GM12878 (cell line): Measurements from ENCODE around the gene CACNA2D4. TPM values are rescaled to one million over a fixed set of nuclear protein-coding genes. Genes with fewer than 3 reads are reported as not detected.

ENCODE experiments used
- ATAC-seq: fragments of 200-7000 bp; cut with Tn5 transposase; 3 replicates; pipeline ENCODE4 v1.9.1; 2020; ENCODE audit warnings: mild to moderate bottlenecking, moderate library complexity
- BruUV-seq: library from RNA; stranded (reverse); fragments of 400-500 nt; replicated peaks from 2 replicates; lab custom pipeline; 2021; lab: Mats Ljungman, UMichigan
- CTCF ChIA-PET: fragments of 300-600 bp; sonication (Branson Sonifier 250); formaldehyde crosslinking; extraction: SDS; loops from one replicate; lab custom pipeline; 2021; ENCODE audit warnings: inconsistent platforms; lab: Yijun Ruan, JAX
- POLR2A ChIA-PET: fragments of 350-600 bp; formaldehyde crosslinking; extraction: SDS; loops from one replicate; lab custom pipeline; 2021; ENCODE audit warnings: inconsistent platforms; lab: Charles Lee
- RAD21 ChIA-PET: fragments of 300-600 bp; sonication (Branson Sonifier 250); formaldehyde crosslinking; loops from one replicate; lab custom pipeline; 2023; ENCODE audit warnings: antibody characterized with exemption; ENCODE audit not compliant: unreplicated experiment; lab: Charles Lee
- SMC1A ChIA-PET: fragments of 300-600 bp; sonication (Branson Sonifier 250); formaldehyde crosslinking; loops from one replicate; lab custom pipeline; 2023; ENCODE audit not compliant: unreplicated experiment, uncharacterized antibody; lab: Charles Lee
- DNase-seq: peaks from one replicate; pipeline ENCODE4 v3.0.0-alpha.2; 2011; ENCODE audit warnings: low read depth, low spot score
- FAIRE-seq: peaks from 3 replicates; lab custom pipeline; 2011; peaks lifted over from hg19 to GRCh38; lab: Jason Lieb, UNC
- H2AFZ ChIP-seq: 2 replicates; pipeline ENCODE4 v1.6.0; 2011; ENCODE audit warnings: low read depth, low read length, control low read depth; ENCODE audit not compliant: control insufficient read depth
- H3K27ac ChIP-seq: 2 replicates; pipeline ENCODE4 v1.5.1; 2011; ENCODE audit warnings: control low read depth; ENCODE audit not compliant: control insufficient read depth, insufficient read depth
- H3K27me3 ChIP-seq, 2 experiments: replicated peaks in 1 of 2; 2 replicates each; pipeline versions ENCODE4 v1.6.0 to v1.6.1; 2011; ENCODE audit warnings: low read length in 1 of 2; ENCODE audit not compliant: control insufficient read depth in 2 of 2, insufficient read depth in 2 of 2
- H3K36me3 ChIP-seq, 2 experiments: 2 replicates each; pipeline ENCODE4 v1.5.1; 2011; ENCODE audit warnings: low read length in 1 of 2; ENCODE audit not compliant: control insufficient read depth in 2 of 2, insufficient read depth in 2 of 2
- H3K4me1 ChIP-seq: 2 replicates; pipeline ENCODE4 v1.6.1; 2011; ENCODE audit warnings: mild to moderate bottlenecking, low read length, moderate library complexity, mixed read lengths; ENCODE audit not compliant: control insufficient read depth, insufficient read depth
- H3K4me2 ChIP-seq: 2 replicates; pipeline ENCODE4 v1.6.0; 2011; ENCODE audit warnings: control low read depth; ENCODE audit not compliant: control insufficient read depth, insufficient read depth
- H3K4me3 ChIP-seq: fragments of 200-600 bp; sonication (generic); 2 replicates; pipeline ENCODE4 v1.5.1; 2016
- H3K79me2 ChIP-seq: 2 replicates; pipeline ENCODE4 v1.6.0; 2011; ENCODE audit warnings: low read length; ENCODE audit not compliant: control insufficient read depth, insufficient read depth
- H3K9ac ChIP-seq: 2 replicates; pipeline ENCODE4 v1.8.0; 2011; ENCODE audit warnings: low read length, control low read depth, mixed read lengths; ENCODE audit not compliant: control insufficient read depth, insufficient read depth
- H3K9me3 ChIP-seq: replicated peaks from 3 replicates; pipeline ENCODE4 v1.5.1; 2011; ENCODE audit warnings: mild to moderate bottlenecking, low read length; ENCODE audit not compliant: control insufficient read depth, insufficient read depth
- H4K20me1 ChIP-seq: 2 replicates; pipeline ENCODE4 v1.6.0; 2011; ENCODE audit not compliant: control insufficient read depth, insufficient read depth
- ESRRA ChIP-seq: IDR thresholded peaks from 2 replicates; pipeline ENCODE4 v1.6.1; 2012; ENCODE audit warnings: mild to moderate bottlenecking, low read length, improper control_type of control experiment
- FOXK2 ChIP-seq: fragments of 450-650 bp; IDR thresholded peaks from 2 replicates; pipeline ENCODE4 v1.6.1; 2017; ENCODE audit warnings: mild to moderate bottlenecking, moderate library complexity
- NR2F1 ChIP-seq: fragments of 450-650 bp; conservative IDR thresholded peaks from 2 replicates; pipeline ENCODE4 v1.6.1; 2017; ENCODE audit warnings: mild to moderate bottlenecking
- RUNX3 ChIP-seq: IDR thresholded peaks from 2 replicates; pipeline ENCODE4 v1.6.1; 2012; ENCODE audit warnings: low read length, inconsistent platforms
- SMAD5 ChIP-seq: IDR thresholded peaks from 2 replicates; pipeline ENCODE4 v1.6.1; 2016; ENCODE audit warnings: antibody characterized with exemption, low read depth
- WGBS: methylation state at CpG from one replicate; pipeline ENCODE4 v1.1.6; 2016; ENCODE audit warnings: low lambda C conversion rate; ENCODE audit not compliant: insufficient replicate concordance, insufficient coverage; ENCODE audit errors: missing lambda C conversion rate; 5-methylcytosine and 5-hydroxymethylcytosine counted together
- in situ Hi-C: fragments of 300-500 bp; cut with MboI; formaldehyde crosslinking; loops from 9 replicates; pipeline ENCODE4 v1.14.3; 2018; ENCODE audit warnings: mixed read lengths
- intact Hi-C: fragments of 100-400 bp; cut with micrococcal nuclease; formaldehyde crosslinking; loops from one replicate; pipeline ENCODE4 v1.14.2; 2022; ENCODE audit not compliant: unreplicated experiment
- polyA plus RNA-seq, 11 experiments: library from polyadenylated mRNA; depleted of rRNA in 4 of 11; unstranded in 6 of 11; stranded (reverse) in 5 of 11; fragments of >200 nt; fragmentation: Nextera tagmentation in 4 of 11; fragmentation: Illumina TruSeq in 1 of 11; extraction: Ambion mirVana in 4 of 11; extraction: Trizol in 1 of 11; gene quantifications; 1 replicate in 1 of 11; 2 replicates in 10 of 11; pipeline versions ENCODE4 v1.2.1 to v1.2.3, GENCODE V29; 2011 to 2016; ENCODE audit warnings: inconsistent platforms in 2 of 11, missing spikeins in 2 of 11, low read depth in 1 of 11
- total RNA-seq, 4 experiments: library from RNA; depleted of rRNA in 3 of 4; stranded (reverse); fragments of >200 nt in 3 of 4; fragmentation: Illumina TruSeq in 1 of 4; extraction: Trizol in 1 of 4; gene quantifications; 2 replicates each; pipeline versions ENCODE4 v1.2.1 to v1.2.3, GENCODE V29; 2013 to 2021
- TF ChIP-seq, protein P1 (sequence below): fragments of 450-650 bp; formaldehyde crosslinking; IDR thresholded peaks from 2 replicates; pipeline ENCODE4 v1.4.0; 2020; ENCODE audit warnings: mild to moderate bottlenecking, moderate library complexity
- TF ChIP-seq, protein P2 (sequence below): fragments of 450-650 bp; IDR thresholded peaks from 2 replicates; pipeline ENCODE4 v1.6.1; 2017; ENCODE audit warnings: low read depth, mild to moderate bottlenecking, moderate library complexity

Gene CACNA2D4
- total and polyA plus RNA-seq, 10 of the 15 experiments (the other 5 are each of a cell fraction or from before 2014, with no cell fraction given) = 0.03 to 1.0 (median 0.65) TPM

DNA sequence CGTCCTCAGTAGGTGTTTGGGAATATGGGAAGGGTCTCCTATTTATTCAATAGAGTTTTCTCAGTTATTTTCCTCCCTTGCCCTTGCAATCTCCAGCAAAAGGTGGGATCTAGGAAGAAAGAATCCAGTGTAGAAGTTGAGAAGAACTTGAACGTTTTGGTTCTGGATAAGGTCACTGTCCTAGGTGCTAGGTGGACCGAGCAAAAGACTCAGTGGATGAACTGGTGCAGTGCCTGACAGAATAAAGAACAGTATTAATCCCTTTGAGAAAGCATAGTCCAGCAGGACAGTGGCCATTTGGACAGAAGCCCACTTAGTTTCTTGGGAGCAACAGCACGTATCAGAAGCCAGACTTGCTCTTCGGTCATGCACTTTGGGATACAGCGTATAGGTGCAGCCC, 130.7 kb downstream of the CACNA2D4 start:
- Histone ChIP-seq H3K4me2 (no peak overlapping the region), H3K36me3 (peaks cover 13% of the 10 kb centered on the region in 2 experiments), H4K20me1 (no peaks in the 10 kb centered on the region), H3K4me1 (peaks cover 3% of the 10 kb centered on the region), H3K27me3 (no peaks in the 10 kb centered on the region), H2AFZ (no peak overlapping the region), H3K27ac (no peak overlapping the region), H3K9me3 (no peaks in the 10 kb centered on the region), H3K79me2 (no peaks in the 10 kb centered on the region), H3K9ac (no peak overlapping the region), H3K4me3 (no peak overlapping the region)
- RAD21 ChIA-PET = no interaction called here
- ATAC-seq (no peak), FAIRE-seq (no peak), DNase-seq (no peak)
- CTCF ChIA-PET = interaction anchor here (1.0 to 9.5 kb wide), 3 partner anchors 111 to 153 kb away, joined by 3 to 434 read pairs (median 112); no protein-coding TSS in a partner anchor
- POLR2A ChIA-PET = no interaction called here
- intact Hi-C loops (no loop called here), in situ Hi-C loops (loop anchor here (5.0 kb wide), 1 partner anchor 140 kb away; no protein-coding TSS in a partner anchor)
- WGBS = 67% methylated on average over 6 of the region's 6 CpGs
- BruUV-seq = no TSS peak
- TF ChIP-seq NR2F1 (no peak), SMAD5 (no peak), ESRRA (no peak), RUNX3 (no peak), FOXK2 (no peak)
- TF ChIP-seq, protein P1, sequence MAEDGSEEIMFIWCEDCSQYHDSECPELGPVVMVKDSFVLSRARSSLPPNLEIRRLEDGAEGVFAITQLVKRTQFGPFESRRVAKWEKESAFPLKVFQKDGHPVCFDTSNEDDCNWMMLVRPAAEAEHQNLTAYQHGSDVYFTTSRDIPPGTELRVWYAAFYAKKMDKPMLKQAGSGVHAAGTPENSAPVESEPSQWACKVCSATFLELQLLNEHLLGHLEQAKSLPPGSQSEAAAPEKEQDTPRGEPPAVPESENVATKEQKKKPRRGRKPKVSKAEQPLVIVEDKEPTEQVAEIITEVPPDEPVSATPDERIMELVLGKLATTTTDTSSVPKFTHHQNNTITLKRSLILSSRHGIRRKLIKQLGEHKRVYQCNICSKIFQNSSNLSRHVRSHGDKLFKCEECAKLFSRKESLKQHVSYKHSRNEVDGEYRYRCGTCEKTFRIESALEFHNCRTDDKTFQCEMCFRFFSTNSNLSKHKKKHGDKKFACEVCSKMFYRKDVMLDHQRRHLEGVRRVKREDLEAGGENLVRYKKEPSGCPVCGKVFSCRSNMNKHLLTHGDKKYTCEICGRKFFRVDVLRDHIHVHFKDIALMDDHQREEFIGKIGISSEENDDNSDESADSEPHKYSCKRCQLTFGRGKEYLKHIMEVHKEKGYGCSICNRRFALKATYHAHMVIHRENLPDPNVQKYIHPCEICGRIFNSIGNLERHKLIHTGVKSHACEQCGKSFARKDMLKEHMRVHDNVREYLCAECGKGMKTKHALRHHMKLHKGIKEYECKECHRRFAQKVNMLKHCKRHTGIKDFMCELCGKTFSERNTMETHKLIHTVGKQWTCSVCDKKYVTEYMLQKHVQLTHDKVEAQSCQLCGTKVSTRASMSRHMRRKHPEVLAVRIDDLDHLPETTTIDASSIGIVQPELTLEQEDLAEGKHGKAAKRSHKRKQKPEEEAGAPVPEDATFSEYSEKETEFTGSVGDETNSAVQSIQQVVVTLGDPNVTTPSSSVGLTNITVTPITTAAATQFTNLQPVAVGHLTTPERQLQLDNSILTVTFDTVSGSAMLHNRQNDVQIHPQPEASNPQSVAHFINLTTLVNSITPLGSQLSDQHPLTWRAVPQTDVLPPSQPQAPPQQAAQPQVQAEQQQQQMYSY (CRISPR knock-in tag) = no peak
- TF ChIP-seq, protein P2, sequence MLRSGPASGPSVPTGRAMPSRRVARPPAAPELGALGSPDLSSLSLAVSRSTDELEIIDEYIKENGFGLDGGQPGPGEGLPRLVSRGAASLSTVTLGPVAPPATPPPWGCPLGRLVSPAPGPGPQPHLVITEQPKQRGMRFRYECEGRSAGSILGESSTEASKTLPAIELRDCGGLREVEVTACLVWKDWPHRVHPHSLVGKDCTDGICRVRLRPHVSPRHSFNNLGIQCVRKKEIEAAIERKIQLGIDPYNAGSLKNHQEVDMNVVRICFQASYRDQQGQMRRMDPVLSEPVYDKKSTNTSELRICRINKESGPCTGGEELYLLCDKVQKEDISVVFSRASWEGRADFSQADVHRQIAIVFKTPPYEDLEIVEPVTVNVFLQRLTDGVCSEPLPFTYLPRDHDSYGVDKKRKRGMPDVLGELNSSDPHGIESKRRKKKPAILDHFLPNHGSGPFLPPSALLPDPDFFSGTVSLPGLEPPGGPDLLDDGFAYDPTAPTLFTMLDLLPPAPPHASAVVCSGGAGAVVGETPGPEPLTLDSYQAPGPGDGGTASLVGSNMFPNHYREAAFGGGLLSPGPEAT = no peak
- SMC1A ChIA-PET = interaction anchor here (5.4 to 6.6 kb wide), 2 partner anchors 136 to 152 kb away, joined by 56 to 202 read pairs; no protein-coding TSS in a partner anchor
